ENCODE data around the gene OSTN. TPM values are rescaled to one million over a fixed set of nuclear protein-coding genes. Genes with fewer than 3 reads are reported as not detected.

The OSTN gene
- total and polyA plus RNA-seq, 4 donors = 2.0 TPM; not detected in 3

DNA sequence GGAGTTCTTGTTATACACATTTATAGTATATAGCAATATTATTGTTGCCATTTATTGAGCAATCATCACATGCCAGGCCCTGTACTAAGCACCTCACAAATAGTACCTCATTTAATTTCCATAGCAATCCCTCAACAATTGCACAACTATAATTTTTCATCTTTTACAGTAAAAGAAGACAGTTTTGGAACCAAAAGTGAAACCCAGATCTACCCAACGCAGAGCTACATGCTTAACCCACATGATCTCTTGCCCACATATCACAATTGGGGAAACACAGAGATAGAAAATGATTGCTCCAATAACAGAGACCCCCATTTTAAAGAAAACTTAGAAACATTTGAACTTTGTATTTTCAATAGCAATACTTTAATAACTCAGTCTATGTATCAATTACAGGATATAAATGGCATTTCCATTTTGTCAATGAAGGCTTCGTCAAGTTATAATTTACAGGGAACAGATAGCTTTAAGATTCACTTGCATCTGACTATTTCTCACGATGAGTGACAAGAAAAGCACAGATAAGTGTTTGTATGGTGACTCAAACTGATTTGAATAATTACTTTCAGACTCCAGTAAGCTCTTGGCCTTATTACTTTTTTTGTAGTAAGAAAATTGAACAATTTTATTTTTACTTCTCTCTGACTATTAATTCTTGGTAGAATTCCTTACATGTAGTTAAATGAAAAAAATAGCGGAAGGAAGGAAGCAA, 91.4 kb downstream of the OSTN start:
- Histone ChIP-seq H3K36me3 (ENCODE audit: control insufficient read depth in 1 of 2, insufficient read depth in 2 of 2, low read length in 1 of 2) (no peaks in the 10 kb centered on the region), H3K9me3 (ENCODE audit: control insufficient read depth, low read length) (no peaks in the 10 kb centered on the region), H3K4me3 (ENCODE audit: low read length in 2 of 2) (no peak overlapping the region), H3K4me1 (ENCODE audit: control insufficient read depth in 1 of 2, insufficient read depth in 2 of 2, low read length in 2 of 2) (no peaks in the 10 kb centered on the region), H3K27me3 (ENCODE audit: control insufficient read depth in 1 of 2, insufficient read depth in 2 of 2, low read length in 1 of 2) (no peaks in the 10 kb centered on the region), H3K27ac (ENCODE audit: low read depth in 1 of 2, low read length in 2 of 2) (no peak overlapping the region)
- WGBS, 2 donors = 79 to 84% methylated on average over 4 of the region's 4 CpGs
- intact Hi-C loops (cut with DNase I) = no loop called here
- DNase-seq = no peak
- ATAC-seq (ENCODE audit: low FRiP score) = no peak

DNA sequence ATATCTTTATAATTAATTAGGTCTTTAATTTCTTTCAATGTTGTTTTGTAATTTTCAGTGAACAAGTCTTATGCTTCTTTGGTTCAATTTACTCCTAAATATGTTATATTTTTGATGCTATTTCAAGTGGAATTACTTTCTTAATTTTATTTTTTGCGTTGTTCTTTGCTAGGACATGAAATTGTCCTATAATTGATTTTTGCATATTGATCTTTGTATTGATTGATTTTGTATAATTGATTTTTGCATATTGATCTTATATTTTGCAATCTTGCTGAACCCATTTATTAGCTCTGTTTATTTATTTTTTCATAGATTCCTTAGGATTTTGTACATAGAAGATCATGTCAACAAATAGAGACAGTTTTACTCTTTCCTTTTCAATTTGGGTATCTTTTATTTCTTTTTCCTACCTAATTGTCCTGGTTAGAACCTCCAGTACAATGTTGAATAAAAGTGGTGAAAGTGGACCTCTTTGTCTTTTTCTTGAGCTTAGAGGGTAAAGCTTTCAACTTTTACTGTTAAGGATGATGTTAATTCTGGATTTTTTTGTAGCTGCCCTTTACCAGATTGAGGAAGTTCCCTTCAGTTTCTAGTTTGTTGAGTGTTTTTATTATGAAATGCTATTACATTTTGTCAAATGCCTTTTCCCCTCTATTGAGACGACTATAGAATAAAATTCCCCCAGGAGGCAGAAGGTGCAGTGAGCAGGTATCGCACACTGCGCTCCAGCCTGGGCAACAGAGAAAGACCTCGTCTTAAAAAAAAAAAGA, 93.4 kb downstream of the OSTN start:
- no peaks in the 10 kb centered on the region for H3K36me3 ChIP-seq (ENCODE audit: control insufficient read depth in 1 of 2, insufficient read depth in 2 of 2, low read length in 1 of 2)
- intact Hi-C loops (cut with DNase I) = no loop called here
- no peaks in the 10 kb centered on the region for H3K9me3 ChIP-seq (ENCODE audit: control insufficient read depth, low read length)
- H3K4me1 ChIP-seq (ENCODE audit: control insufficient read depth in 1 of 2, insufficient read depth in 2 of 2, low read length in 2 of 2) = no peaks in the 10 kb centered on the region
- H3K27me3 ChIP-seq (ENCODE audit: control insufficient read depth in 1 of 2, insufficient read depth in 2 of 2, low read length in 1 of 2) = no peaks in the 10 kb centered on the region
- 70% methylated on average over 5 of the region's 5 CpGs for WGBS, 2 donors
- DNase-seq (no peak), ATAC-seq (ENCODE audit: low FRiP score) (no peak)
- no peak overlapping the region for H3K4me3 ChIP-seq (ENCODE audit: low read length in 2 of 2)
- no peak overlapping the region for H3K27ac ChIP-seq (ENCODE audit: low read depth in 1 of 2, low read length in 2 of 2)

DNA sequence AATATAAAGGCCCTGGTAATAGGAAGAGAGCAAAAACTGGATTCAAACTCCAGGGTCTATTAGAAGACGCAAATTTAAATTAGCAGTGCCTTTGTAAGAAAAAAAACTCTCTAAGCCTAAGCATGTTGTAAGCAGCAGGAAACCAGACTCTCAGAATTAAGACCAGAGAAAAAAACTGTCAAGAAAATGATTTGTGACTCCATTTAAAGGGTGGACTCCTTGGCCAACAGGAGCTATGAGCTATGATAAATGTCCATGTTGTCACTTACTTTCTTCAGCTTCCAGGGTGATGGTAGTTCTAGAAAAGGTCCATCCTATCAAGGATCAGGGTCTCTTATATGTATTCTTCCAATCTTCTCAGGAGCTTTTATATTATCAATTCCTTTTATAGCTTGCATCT, 95.2 kb downstream of the OSTN start:
- Histone ChIP-seq H3K9me3 (ENCODE audit: control insufficient read depth, low read length) (no peaks in the 10 kb centered on the region), H3K27me3 (ENCODE audit: control insufficient read depth in 1 of 2, insufficient read depth in 2 of 2, low read length in 1 of 2) (no peaks in the 10 kb centered on the region), H3K36me3 (ENCODE audit: control insufficient read depth in 1 of 2, insufficient read depth in 2 of 2, low read length in 1 of 2) (no peaks in the 10 kb centered on the region), H3K4me1 (ENCODE audit: control insufficient read depth in 1 of 2, insufficient read depth in 2 of 2, low read length in 2 of 2) (no peaks in the 10 kb centered on the region), H3K4me3 (ENCODE audit: low read length in 2 of 2) (no peak overlapping the region), H3K27ac (ENCODE audit: low read depth in 1 of 2, low read length in 2 of 2) (no peak overlapping the region)
- ATAC-seq (ENCODE audit: low FRiP score) = no peak
- intact Hi-C loops (cut with DNase I) = no loop called here
- WGBS, 2 donors = 95 to 98% methylated on average over 1 of the region's 1 CpG
- DNase-seq = no peak

DNA sequence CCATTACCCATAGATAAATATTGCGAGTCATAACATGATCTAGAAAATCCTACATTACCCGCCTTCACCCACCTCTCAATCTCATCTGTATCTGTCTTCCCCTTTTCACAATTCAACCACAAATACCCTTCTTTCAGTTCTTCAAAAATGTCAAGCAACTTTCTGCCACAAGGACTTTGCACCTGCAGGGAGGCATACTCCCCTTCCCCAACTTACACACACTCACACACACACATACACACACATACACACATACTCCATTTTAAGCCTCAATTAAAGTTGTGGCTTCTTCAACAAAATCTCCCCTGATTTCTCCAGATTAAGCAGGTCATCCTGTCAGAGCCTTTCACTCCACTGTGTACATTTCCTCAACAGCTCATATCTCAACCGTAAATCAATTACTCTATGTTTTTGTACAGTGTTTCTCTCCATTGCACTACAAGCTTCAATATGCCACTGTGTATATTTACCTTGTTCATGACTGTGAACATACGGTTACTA, 97.0 kb downstream of the OSTN start:
- H3K9me3 ChIP-seq (ENCODE audit: control insufficient read depth, low read length) = no peaks in the 10 kb centered on the region
- no peaks in the 10 kb centered on the region for H3K36me3 ChIP-seq (ENCODE audit: control insufficient read depth in 1 of 2, insufficient read depth in 2 of 2, low read length in 1 of 2)
- 60 to 63% methylated on average over 4 of the region's 4 CpGs for WGBS, 2 donors
- no peak overlapping the region for H3K27ac ChIP-seq (ENCODE audit: low read depth in 1 of 2, low read length in 2 of 2)
- DNase-seq = no peak
- H3K4me1 ChIP-seq (ENCODE audit: control insufficient read depth in 1 of 2, insufficient read depth in 2 of 2, low read length in 2 of 2) = no peaks in the 10 kb centered on the region
- H3K4me3 ChIP-seq (ENCODE audit: low read length in 2 of 2) = no peak overlapping the region
- no peaks in the 10 kb centered on the region for H3K27me3 ChIP-seq (ENCODE audit: control insufficient read depth in 1 of 2, insufficient read depth in 2 of 2, low read length in 1 of 2)
- ATAC-seq (ENCODE audit: low FRiP score) = no peak
- intact Hi-C loops (cut with DNase I) = no loop called here

DNA sequence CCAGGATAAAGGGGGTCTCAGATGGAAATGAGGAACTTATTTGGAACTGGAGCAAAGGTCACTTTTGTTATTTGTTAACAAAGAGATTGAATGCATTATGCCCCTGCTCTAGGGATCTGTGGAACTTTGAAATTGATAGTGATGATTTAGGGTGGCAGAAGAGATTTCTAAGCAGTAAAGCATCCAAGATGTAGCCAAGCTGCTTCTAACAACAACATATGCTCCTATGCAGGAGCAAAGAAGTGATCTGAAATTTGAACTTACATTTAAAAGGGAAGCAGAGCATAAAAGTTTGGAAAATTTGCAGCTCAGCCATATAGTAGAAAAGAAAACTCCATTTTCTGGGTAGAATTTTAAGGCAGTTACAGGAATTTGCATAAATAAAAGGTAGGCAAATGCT, 99.8 kb downstream of the OSTN start:
- H3K36me3 ChIP-seq (ENCODE audit: control insufficient read depth in 1 of 2, insufficient read depth in 2 of 2, low read length in 1 of 2) = no peaks in the 10 kb centered on the region
- ATAC-seq (ENCODE audit: low FRiP score) = no peak
- DNase-seq = no peak
- H3K9me3 ChIP-seq (ENCODE audit: control insufficient read depth, low read length) = no peaks in the 10 kb centered on the region
- no peaks in the 10 kb centered on the region for H3K27me3 ChIP-seq (ENCODE audit: control insufficient read depth in 1 of 2, insufficient read depth in 2 of 2, low read length in 1 of 2)
- no peak overlapping the region for H3K27ac ChIP-seq (ENCODE audit: low read depth in 1 of 2, low read length in 2 of 2)
- intact Hi-C loops (cut with DNase I) = no loop called here
- no peak overlapping the region for H3K4me3 ChIP-seq (ENCODE audit: low read length in 2 of 2)
- no peaks in the 10 kb centered on the region for H3K4me1 ChIP-seq (ENCODE audit: control insufficient read depth in 1 of 2, insufficient read depth in 2 of 2, low read length in 2 of 2)

DNA sequence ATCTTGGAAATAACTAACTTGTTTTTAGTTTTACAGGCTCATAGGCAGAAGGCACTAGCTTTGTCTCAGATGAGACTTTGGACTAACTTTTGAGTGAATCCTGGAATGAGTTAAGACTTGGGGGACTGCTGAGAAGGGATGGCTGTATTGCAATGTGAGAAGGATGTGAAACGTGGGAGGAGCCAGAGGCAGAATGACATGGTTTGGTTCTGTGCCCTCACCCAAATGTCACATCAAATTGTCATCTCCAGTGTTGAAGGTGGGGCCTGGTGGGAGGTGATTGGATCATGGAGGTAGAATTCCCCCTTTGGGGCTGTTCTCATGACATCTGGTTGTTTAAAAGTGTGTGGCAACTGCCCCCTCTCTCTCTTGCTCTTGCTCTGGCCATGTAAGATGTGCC, 101.4 kb downstream of the OSTN start:
- ATAC-seq (ENCODE audit: low FRiP score) = no peak
- WGBS, 2 donors = 67 to 72% methylated on average over 1 of the region's 1 CpG
- no peak overlapping the region for H3K27ac ChIP-seq (ENCODE audit: low read depth in 1 of 2, low read length in 2 of 2)

DNA sequence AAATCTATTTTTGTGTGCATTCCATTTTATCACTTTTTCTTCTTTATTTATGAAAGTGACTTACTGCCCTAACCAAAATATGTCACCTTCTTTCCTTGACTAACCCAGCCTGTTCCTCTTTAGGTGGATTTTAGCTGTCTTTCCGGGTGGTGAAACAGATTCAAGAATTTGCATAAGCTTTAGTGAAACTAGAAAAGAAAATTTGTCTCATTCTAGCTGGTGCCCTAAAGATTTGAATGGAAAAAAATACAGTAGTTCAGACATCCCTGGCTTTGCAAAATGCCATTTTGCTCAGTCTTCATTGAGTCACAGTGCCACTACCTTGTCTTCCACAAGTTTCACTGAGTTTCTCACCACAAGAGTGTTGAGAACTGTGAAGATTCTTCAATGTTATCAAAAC, 102.0 kb downstream of the OSTN start:
- no peaks in the 10 kb centered on the region for H3K4me1 ChIP-seq (ENCODE audit: control insufficient read depth in 1 of 2, insufficient read depth in 2 of 2, low read length in 2 of 2)
- no peaks in the 10 kb centered on the region for H3K9me3 ChIP-seq (ENCODE audit: control insufficient read depth, low read length)
- WGBS, 2 donors = 78 to 89% methylated on average over 1 of the region's 1 CpG
- H3K36me3 ChIP-seq (ENCODE audit: control insufficient read depth in 1 of 2, insufficient read depth in 2 of 2, low read length in 1 of 2) = no peaks in the 10 kb centered on the region
- DNase-seq (no peak), ATAC-seq (ENCODE audit: low FRiP score) (no peak)
- intact Hi-C loops (cut with DNase I) = no loop called here
- no peaks in the 10 kb centered on the region for H3K27me3 ChIP-seq (ENCODE audit: control insufficient read depth in 1 of 2, insufficient read depth in 2 of 2, low read length in 1 of 2)
- H3K27ac ChIP-seq (ENCODE audit: low read depth in 1 of 2, low read length in 2 of 2) = no peak overlapping the region
- H3K4me3 ChIP-seq (ENCODE audit: low read length in 2 of 2) = no peak overlapping the region

More for the DNA sequence above, 101.4 kb downstream of the OSTN start:
- no peak for DNase-seq
- H3K36me3 ChIP-seq (ENCODE audit: control insufficient read depth in 1 of 2, insufficient read depth in 2 of 2, low read length in 1 of 2) = no peaks in the 10 kb centered on the region
- H3K9me3 ChIP-seq (ENCODE audit: control insufficient read depth, low read length) = no peaks in the 10 kb centered on the region
- intact Hi-C loops (cut with DNase I) = no loop called here
- H3K4me3 ChIP-seq (ENCODE audit: low read length in 2 of 2) = no peak overlapping the region
- no peaks in the 10 kb centered on the region for H3K27me3 ChIP-seq (ENCODE audit: control insufficient read depth in 1 of 2, insufficient read depth in 2 of 2, low read length in 1 of 2)
- no peaks in the 10 kb centered on the region for H3K4me1 ChIP-seq (ENCODE audit: control insufficient read depth in 1 of 2, insufficient read depth in 2 of 2, low read length in 2 of 2)

DNA sequence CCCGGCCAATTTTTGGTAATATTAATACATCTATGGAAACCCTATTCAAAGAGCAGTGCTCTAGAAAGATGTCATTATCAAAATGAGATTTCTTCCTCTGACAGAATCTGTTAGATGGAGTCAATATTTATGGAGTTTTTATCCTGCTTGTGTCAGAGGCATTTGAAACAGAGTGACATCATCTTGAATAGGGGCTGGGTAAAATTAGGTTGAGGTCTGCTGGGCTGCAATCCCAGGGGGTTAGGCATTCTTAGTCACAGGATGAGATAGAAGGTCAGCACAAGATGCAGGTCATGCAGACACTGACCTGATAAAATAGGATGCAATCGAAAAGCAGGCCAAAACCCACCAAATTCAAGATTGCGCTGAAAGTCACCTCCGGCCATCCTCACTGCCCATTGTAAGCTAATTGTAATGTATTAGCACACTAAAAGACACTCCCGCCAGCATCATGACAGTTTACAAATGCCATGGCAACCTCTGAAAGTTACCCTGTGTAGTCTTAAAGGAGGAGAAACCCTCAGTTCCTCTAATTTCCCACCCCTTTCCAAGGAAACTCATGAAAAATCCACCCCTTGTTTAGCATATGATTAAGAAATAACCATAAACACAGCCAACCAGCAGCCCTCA, 102.9 kb downstream of the OSTN start:
- DNase-seq (no peak), ATAC-seq (ENCODE audit: low FRiP score) (no peak)
- Histone ChIP-seq H3K4me1 (ENCODE audit: control insufficient read depth in 1 of 2, insufficient read depth in 2 of 2, low read length in 2 of 2) (no peaks in the 10 kb centered on the region), H3K4me3 (ENCODE audit: low read length in 2 of 2) (no peak overlapping the region), H3K27ac (ENCODE audit: low read depth in 1 of 2, low read length in 2 of 2) (no peak overlapping the region), H3K9me3 (ENCODE audit: control insufficient read depth, low read length) (no peaks in the 10 kb centered on the region), H3K36me3 (ENCODE audit: control insufficient read depth in 1 of 2, insufficient read depth in 2 of 2, low read length in 1 of 2) (no peaks in the 10 kb centered on the region), H3K27me3 (ENCODE audit: control insufficient read depth in 1 of 2, insufficient read depth in 2 of 2, low read length in 1 of 2) (no peaks in the 10 kb centered on the region)
- intact Hi-C loops (cut with DNase I) = no loop called here
- WGBS, 2 donors = 96% methylated on average over 5 of the region's 5 CpGs
